Erythroblast (primary cell): ENCODE data around the gene GALNT18.

ENCODE experiments used
- GATA1 ChIP-seq: IDR thresholded peaks from 2 replicates; pipeline ENCODE4 v1.6.1; 2011; ENCODE audit warnings: low read depth, mild to moderate bottlenecking, control low read depth, low read length, moderate library complexity
- POLR2A ChIP-seq: IDR thresholded peaks from 2 replicates; pipeline ENCODE4 v1.6.1; 2011; ENCODE audit warnings: mild to moderate bottlenecking, low read length

DNA sequence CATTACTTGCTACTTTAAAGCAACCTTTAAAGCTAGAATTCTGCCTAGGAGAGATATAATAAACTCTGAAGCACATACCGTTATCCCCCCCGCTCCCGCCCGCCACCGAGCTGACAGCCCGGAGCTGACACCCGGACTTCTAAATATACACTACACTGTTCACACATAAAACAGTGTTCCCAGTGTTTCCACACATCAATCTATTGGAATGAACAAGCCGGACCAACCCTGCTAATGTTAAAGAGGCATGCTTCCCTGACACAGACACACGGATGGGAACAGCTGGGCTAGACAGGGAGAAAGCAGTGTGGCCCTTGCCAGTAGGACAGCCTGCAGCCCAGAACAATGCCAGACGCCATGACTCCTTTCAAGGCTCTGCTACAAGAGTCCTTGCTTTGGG is 160.3 kb downstream of the GALNT18 start:
- TF ChIP-seq POLR2A (no peak), GATA1 (no peak)
